Gastroesophageal sphincter (tissue), 4 donors: ENCODE results near the gene SMYD2. TPM values are rescaled to one million over a fixed set of nuclear protein-coding genes. Genes with fewer than 3 reads are reported as not detected.

Experiments
- ATAC-seq: fragments of 150-250 bp; one replicate; pipeline ENCODE4 v1.9.1; 2016; ENCODE audit warnings: mild to moderate bottlenecking, moderate library complexity
- H3K27ac ChIP-seq, 4 donors: fragments of 200-600 bp; sonication (generic) in 3 of 4; 1 replicate in 3 of 4; 2 replicates in 1 of 4; pipeline ENCODE4 v1.5.1; 2016 to 2019
- H3K27me3 ChIP-seq: fragments of 200-600 bp; sonication (generic); one replicate; pipeline ENCODE4 v1.5.1; 2019
- H3K36me3 ChIP-seq, 2 donors: fragments of 200-600 bp; sonication (generic); one replicate each; pipeline ENCODE4 v1.5.1; 2019; ENCODE audit warnings: control low read depth in 1 of 2
- H3K4me1 ChIP-seq, 3 donors: fragments of 200-600 bp; sonication (generic); 1 replicate in 2 of 3; 2 replicates in 1 of 3; pipeline ENCODE4 v1.5.1; 2016 to 2019; ENCODE audit warnings: control low read depth in 2 of 3
- H3K4me3 ChIP-seq, 2 donors: fragments of 200-600 bp; sonication (generic); one replicate each; pipeline ENCODE4 v1.5.1; 2019; ENCODE audit warnings: mild to moderate bottlenecking in 1 of 2, moderate library complexity in 1 of 2
- H3K9me3 ChIP-seq, 3 donors: fragments of 200-600 bp; sonication (generic); one replicate each; pipeline ENCODE4 v1.5.1; 2017 to 2019; ENCODE audit warnings: control low read depth in 2 of 3
- EP300 ChIP-seq: sonication (generic); formaldehyde crosslinking; IDR thresholded peaks from one replicate; pipeline ENCODE4 v1.6.1; 2017; ENCODE audit warnings: antibody characterized with exemption, mild to moderate bottlenecking
- POLR2A ChIP-seq, 2 donors: fragments of 450-650 bp; IDR thresholded peaks; one replicate each; pipeline ENCODE4 v1.6.1; 2017; ENCODE audit warnings: antibody characterized with exemption in 2 of 2, mild to moderate bottlenecking in 2 of 2, moderate library complexity in 1 of 2
- POLR2AphosphoS5 ChIP-seq: sonication (generic); formaldehyde crosslinking; IDR thresholded peaks from one replicate; pipeline ENCODE4 v1.6.1; 2017; ENCODE audit warnings: antibody characterized with exemption
- WGBS, 2 donors: methylation state at CpG; one replicate each; pipeline ENCODE4 v1.1.5; 2018; ENCODE audit warnings: low coverage in 1 of 2; 5-methylcytosine and 5-hydroxymethylcytosine counted together
- total RNA-seq, 4 donors: library from RNA; depleted of rRNA; stranded (reverse); fragments of >200 nt; gene quantifications; one replicate each; pipeline ENCODE4 v1.1.0, GENCODE V29; 2016
- TF ChIP-seq, protein P1 (sequence below), 4 experiments: fragments of 200-600 bp in 2 of 4; fragments of 450-650 bp in 2 of 4; sonication (generic) in 1 of 4; IDR thresholded peaks; one replicate each; pipeline ENCODE4 v1.5.1; 2017 to 2019; ENCODE audit warnings: antibody characterized with exemption in 4 of 4, mild to moderate bottlenecking in 2 of 4, moderate library complexity in 2 of 4

SMYD2 gene
- total RNA-seq, 4 donors from 2014 or later, result 12.0 to 30.3 (median 20.5) TPM

DNA sequence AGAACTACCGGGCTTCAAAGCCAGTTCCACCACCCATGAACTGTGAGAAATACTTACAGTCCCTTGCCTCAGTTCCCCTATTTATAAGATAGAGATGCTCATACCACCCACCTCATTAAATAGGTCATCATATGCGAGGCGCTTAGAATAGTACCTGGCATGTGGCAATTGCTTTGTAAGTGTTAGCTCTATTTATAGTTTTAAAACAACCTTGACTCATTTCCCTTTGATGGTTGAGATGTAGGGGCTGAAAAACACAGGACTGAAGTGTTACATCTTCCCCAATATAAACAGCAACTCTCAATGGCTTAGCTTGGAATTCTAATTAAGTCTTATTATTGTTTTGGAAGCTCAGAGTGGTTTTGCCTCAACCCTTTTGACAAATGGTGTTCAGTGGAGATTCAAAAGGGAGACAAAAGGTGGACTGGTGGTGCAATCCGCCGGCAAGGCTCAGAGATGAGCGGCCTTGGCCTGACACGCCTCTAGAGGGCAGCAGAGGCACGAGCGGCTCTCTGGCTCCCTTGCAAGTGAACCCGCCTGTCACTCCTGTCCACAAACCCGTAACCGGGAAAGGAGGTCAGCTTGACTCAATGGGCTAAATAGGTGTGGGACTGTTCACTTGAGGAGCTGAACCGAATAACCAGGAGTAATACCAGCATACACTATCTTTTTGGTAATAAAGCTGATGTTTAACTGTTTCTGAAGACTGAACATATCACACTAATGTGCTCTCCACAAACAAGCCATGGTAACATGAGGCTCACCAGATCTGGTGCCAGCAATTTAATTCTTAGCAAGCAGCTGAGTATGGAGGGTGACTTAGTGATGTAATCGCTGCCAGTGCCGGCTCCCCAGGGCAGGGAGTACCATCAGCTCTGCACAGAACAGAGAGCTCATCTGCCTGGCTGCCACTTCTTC lies 19.5 kb upstream of the SMYD2 start:
- H3K4me3 ChIP-seq, result no peak overlapping the region
- no peaks in the 10 kb centered on the region for H3K9me3 ChIP-seq
- peaks cover 0 to 5% (median 0%) of the 10 kb centered on the region in 3 donors for H3K4me1 ChIP-seq
- peak; percentile 90 for ATAC-seq
- TF ChIP-seq POLR2AphosphoS5, result no peak
- TF ChIP-seq, protein P1, sequence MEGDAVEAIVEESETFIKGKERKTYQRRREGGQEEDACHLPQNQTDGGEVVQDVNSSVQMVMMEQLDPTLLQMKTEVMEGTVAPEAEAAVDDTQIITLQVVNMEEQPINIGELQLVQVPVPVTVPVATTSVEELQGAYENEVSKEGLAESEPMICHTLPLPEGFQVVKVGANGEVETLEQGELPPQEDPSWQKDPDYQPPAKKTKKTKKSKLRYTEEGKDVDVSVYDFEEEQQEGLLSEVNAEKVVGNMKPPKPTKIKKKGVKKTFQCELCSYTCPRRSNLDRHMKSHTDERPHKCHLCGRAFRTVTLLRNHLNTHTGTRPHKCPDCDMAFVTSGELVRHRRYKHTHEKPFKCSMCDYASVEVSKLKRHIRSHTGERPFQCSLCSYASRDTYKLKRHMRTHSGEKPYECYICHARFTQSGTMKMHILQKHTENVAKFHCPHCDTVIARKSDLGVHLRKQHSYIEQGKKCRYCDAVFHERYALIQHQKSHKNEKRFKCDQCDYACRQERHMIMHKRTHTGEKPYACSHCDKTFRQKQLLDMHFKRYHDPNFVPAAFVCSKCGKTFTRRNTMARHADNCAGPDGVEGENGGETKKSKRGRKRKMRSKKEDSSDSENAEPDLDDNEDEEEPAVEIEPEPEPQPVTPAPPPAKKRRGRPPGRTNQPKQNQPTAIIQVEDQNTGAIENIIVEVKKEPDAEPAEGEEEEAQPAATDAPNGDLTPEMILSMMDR (IDR thresholded peaks at IDR 0.05), result peak; percentile 73 to 98 (median 76)
- WGBS, 2 donors, result 19 to 24% methylated on average over 6 to 9 of the region's 15 CpGs
- no peak overlapping the region for H3K27ac ChIP-seq
- peaks cover 52% of the 10 kb centered on the region for H3K27me3 ChIP-seq
- no peaks in the 10 kb centered on the region for H3K36me3 ChIP-seq

DNA sequence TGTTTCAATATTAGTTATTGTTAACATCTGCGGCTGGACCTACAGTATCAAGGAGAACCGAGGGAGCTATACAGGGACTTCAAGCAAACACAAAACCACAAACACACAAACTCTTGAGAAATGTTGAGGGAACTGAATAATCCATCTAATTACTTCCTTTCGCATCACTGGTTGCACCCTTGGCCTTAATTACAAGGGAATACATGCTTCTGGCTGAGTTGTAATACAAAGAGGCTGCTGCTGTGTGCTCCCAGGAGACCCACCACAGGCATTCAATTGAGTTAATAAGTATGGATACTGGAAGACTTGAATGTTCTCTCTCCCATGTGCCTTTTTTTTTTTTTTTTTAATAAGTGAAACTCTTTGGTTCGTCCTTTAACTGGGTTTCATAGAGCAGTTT lies 16.8 kb upstream of the SMYD2 start:
- ATAC-seq, result no peak
- Histone ChIP-seq H3K27me3 (peaks cover 71% of the 10 kb centered on the region), H3K4me1 (peaks cover 0 to 5% (median 0%) of the 10 kb centered on the region in 3 donors), H3K4me3 (no peak overlapping the region), H3K9me3 (no peaks in the 10 kb centered on the region), H3K27ac (no peak overlapping the region), H3K36me3 (no peaks in the 10 kb centered on the region)
- WGBS, 2 donors, result 75 to 82% methylated on average over 2 to 4 of the region's 4 CpGs
- TF ChIP-seq EP300, result no peak
- TF ChIP-seq, protein P1 (IDR thresholded peaks at IDR 0.05), result no peak
- TF ChIP-seq POLR2AphosphoS5, result no peak
- no peak for TF ChIP-seq POLR2A (IDR thresholded peaks at IDR 0.05)

DNA sequence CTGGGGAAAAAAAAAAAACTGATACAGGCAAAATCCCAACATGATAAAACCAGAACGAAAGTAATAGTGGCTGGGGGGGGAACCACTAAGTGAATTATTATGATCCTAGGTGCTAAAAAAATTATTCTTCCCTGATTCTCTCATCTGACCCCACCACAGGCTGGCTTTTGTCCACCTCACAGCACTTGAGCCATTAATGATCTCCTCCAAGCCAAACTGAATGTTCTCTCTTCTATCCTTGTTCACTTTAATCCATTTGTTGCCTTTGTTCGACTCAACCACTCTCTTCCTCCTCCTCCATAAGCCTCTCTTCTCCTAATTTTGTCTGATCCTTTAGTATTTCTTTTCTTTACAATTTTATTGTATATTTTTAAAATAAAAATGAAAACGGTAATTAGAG lies 16.0 kb upstream of the SMYD2 start:
- no peak overlapping the region for H3K27ac ChIP-seq
- peaks cover 78% of the 10 kb centered on the region for H3K27me3 ChIP-seq
- no peak overlapping the region for H3K4me3 ChIP-seq
- no peaks in the 10 kb centered on the region for H3K9me3 ChIP-seq
- no peak for ATAC-seq
- H3K4me1 ChIP-seq, result peaks cover 0 to 5% (median 0%) of the 10 kb centered on the region in 3 donors
- TF ChIP-seq POLR2AphosphoS5, result no peak
- no peak for TF ChIP-seq POLR2A (IDR thresholded peaks at IDR 0.05)
- no peak for TF ChIP-seq EP300
- TF ChIP-seq, protein P1 (IDR thresholded peaks at IDR 0.05), result no peak
- 57 to 67% methylated on average over 3 of the region's 3 CpGs for WGBS, 2 donors
- H3K36me3 ChIP-seq, result no peaks in the 10 kb centered on the region

DNA sequence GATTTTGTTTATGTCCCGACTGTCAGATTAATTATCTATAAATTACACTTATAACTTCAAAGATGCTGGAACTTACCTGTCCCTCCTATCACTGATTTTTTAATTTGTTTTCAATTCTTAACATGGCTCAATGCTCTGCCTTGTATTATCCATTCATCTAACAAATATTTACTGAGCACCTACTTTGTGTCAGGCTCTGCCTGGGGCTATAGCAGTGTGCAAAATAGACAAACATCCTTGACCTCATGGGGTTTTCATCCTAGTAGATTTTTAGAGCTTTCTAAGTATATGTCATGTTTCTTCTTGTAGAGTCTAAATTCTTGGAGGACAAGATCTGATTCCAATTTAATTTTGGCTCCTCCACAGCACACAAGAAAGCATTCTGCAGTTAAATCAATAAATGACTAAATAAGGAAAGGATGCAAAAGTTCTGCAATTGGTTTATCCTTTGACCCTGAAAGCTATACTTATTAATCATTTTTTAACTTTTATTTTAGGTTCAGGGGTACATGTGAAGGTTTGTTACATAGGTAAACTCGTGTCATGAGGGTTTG lies 10.8 kb upstream of the SMYD2 start:
- Histone ChIP-seq H3K36me3 (no peaks in the 10 kb centered on the region), H3K4me1 (no peaks in the 10 kb centered on the region), H3K27ac (no peak overlapping the region), H3K4me3 (no peak overlapping the region), H3K27me3 (peaks cover 64% of the 10 kb centered on the region), H3K9me3 (no peaks in the 10 kb centered on the region)
- no peak for ATAC-seq
- 68 to 79% methylated on average over 2 of the region's 2 CpGs for WGBS, 2 donors
- TF ChIP-seq POLR2AphosphoS5 (no peak), POLR2A (IDR thresholded peaks at IDR 0.05) (no peak), EP300 (no peak)
- TF ChIP-seq, protein P1 (IDR thresholded peaks at IDR 0.05), result no peak
